NCI-H226 (cell line): ENCODE results near the gene SLC24A4.
A peak's percentile ranks its signal among the peaks of the same experiment; 100 is the strongest.

Source experiments
- DNase-seq: peaks from one replicate; pipeline ENCODE4 v3.0.0-alpha.2; 2015

The SLC24A4 gene

GRCh38 chr14:92484132-92484823 lies 161.3 kb downstream of the SLC24A4 start:
- no peak for DNase-seq

GRCh38 chr14:92486881-92487280 lies 163.9 kb downstream of the SLC24A4 start:
- DNase-seq: no peak

GRCh38 chr14:92487513-92488133 lies 164.7 kb downstream of the SLC24A4 start:
- no peak for DNase-seq

- no peak for DNase-seq
Observed at GRCh38 chr14:92489394-92490238, 166.7 kb downstream of the SLC24A4 start.

- DNase-seq: no peak
Observed at GRCh38 chr14:92490239-92490959, 167.4 kb downstream of the SLC24A4 start.

GRCh38 chr14:92491782-92492181 lies 168.8 kb downstream of the SLC24A4 start:
- no peak for DNase-seq

GRCh38 chr14:92492258-92492657 lies 169.3 kb downstream of the SLC24A4 start:
- no peak for DNase-seq

GRCh38 chr14:92493024-92493423 lies 170.1 kb downstream of the SLC24A4 start:
- no peak for DNase-seq

- no peak for DNase-seq
Observed at GRCh38 chr14:92493492-92493891, 170.5 kb downstream of the SLC24A4 start.

GRCh38 chr14:92494512-92494911 lies 171.5 kb downstream of the SLC24A4 start:
- no peak for DNase-seq

- no peak for DNase-seq
Observed at GRCh38 chr14:92495027-92495426, 172.1 kb downstream of the SLC24A4 start.

- DNase-seq: no peak
Observed at GRCh38 chr14:92496191-92496857, 173.4 kb downstream of the SLC24A4 start.

- no peak for DNase-seq
Observed at GRCh38 chr14:92497391-92497790, 174.4 kb downstream of the SLC24A4 start.

- DNase-seq: no peak
Observed at GRCh38 chr14:92499234-92499633, 176.3 kb downstream of the SLC24A4 start.

GRCh38 chr14:92500491-92500941 lies 177.6 kb downstream of the SLC24A4 start:
- DNase-seq: no peak

- DNase-seq: peak; percentile 48
Observed at GRCh38 chr14:92501891-92502351, 179.0 kb downstream of the SLC24A4 start.

- DNase-seq: no peak
Observed at GRCh38 chr14:92502541-92503286, 179.7 kb downstream of the SLC24A4 start.

GRCh38 chr14:92503756-92504491 lies 181.0 kb downstream of the SLC24A4 start:
- peak; percentile 81 for DNase-seq

- DNase-seq: no peak
Observed at GRCh38 chr14:92505826-92506225, 182.9 kb downstream of the SLC24A4 start.

- DNase-seq: no peak
Observed at GRCh38 chr14:92506231-92506630, 183.3 kb downstream of the SLC24A4 start.
